H9 (cell line): ENCODE measurements around the gene NYAP2. TPM values are rescaled to one million over a fixed set of nuclear protein-coding genes. Genes with fewer than 3 reads are reported as not detected.

Experiments
- DNase-seq: peaks from one replicate; pipeline ENCODE4 v3.0.0-alpha.2; 2017
- H2AFZ ChIP-seq: one replicate; pipeline ENCODE4 v1.6.1; 2013; ENCODE audit warnings: mild to moderate bottlenecking, low read length, control low read depth, moderate library complexity
- H2AK5ac ChIP-seq: 2 replicates; pipeline ENCODE4 v1.6.1; 2013; ENCODE audit warnings: low read length, control low read depth, mixed read lengths; ENCODE audit not compliant: insufficient read length
- H2BK120ac ChIP-seq: one replicate; pipeline ENCODE4 v1.6.1; 2013; ENCODE audit warnings: low read depth, mild to moderate bottlenecking, low read length, control low read depth, inconsistent platforms; ENCODE audit not compliant: poor library complexity, severe bottlenecking
- H2BK12ac ChIP-seq: 2 replicates; pipeline ENCODE4 v1.6.1; 2013; ENCODE audit warnings: low read length, control low read depth, mixed read lengths, low read depth; ENCODE audit not compliant: insufficient read length
- H2BK15ac ChIP-seq: 2 replicates; pipeline ENCODE4 v1.6.1; 2013; ENCODE audit warnings: low read depth, low read length, control low read depth
- H2BK20ac ChIP-seq: one replicate; pipeline ENCODE4 v1.6.1; 2013; ENCODE audit warnings: low read depth, mild to moderate bottlenecking, low read length, control low read depth, inconsistent platforms; ENCODE audit not compliant: poor library complexity, severe bottlenecking
- H2BK5ac ChIP-seq: 2 replicates; pipeline ENCODE4 v1.6.1; 2013; ENCODE audit warnings: low read length, control low read depth, mixed read lengths; ENCODE audit not compliant: insufficient read length
- H3K14ac ChIP-seq: 2 replicates; pipeline ENCODE4 v1.6.1; 2013; ENCODE audit warnings: low read length, control low read depth; ENCODE audit not compliant: insufficient read depth
- H3K18ac ChIP-seq: 2 replicates; pipeline ENCODE4 v1.6.1; 2013; ENCODE audit warnings: low read depth, mild to moderate bottlenecking, mixed read lengths, low read length, control low read depth; ENCODE audit not compliant: insufficient read length
- H3K23ac ChIP-seq: 2 replicates; pipeline ENCODE4 v1.6.1; 2013; ENCODE audit warnings: low read length, control low read depth, mixed read lengths, low read depth; ENCODE audit not compliant: insufficient read length
- H3K23me2 ChIP-seq: 2 replicates; pipeline ENCODE4 v1.6.1; 2013; ENCODE audit warnings: low read depth, mild to moderate bottlenecking, mixed read lengths, low read length, control low read depth; ENCODE audit not compliant: insufficient read length, poor library complexity, severe bottlenecking
- H3K27ac ChIP-seq: 2 replicates; pipeline ENCODE4 v1.5.1; 2013; ENCODE audit warnings: low read length, control low read depth, mixed read lengths, low read depth; ENCODE audit not compliant: insufficient read length
- H3K27me3 ChIP-seq: 2 replicates; pipeline ENCODE4 v1.6.1; 2013; ENCODE audit warnings: low read length, control low read depth, inconsistent platforms; ENCODE audit not compliant: insufficient read depth
- H3K4ac ChIP-seq: 2 replicates; pipeline ENCODE4 v1.6.1; 2013; ENCODE audit warnings: low read depth, mild to moderate bottlenecking, control low read depth, inconsistent platforms, low read length, moderate library complexity
- H3K4me1 ChIP-seq: 2 replicates; pipeline ENCODE4 v1.6.1; 2013; ENCODE audit warnings: low read length, control low read depth, inconsistent platforms; ENCODE audit not compliant: insufficient read depth
- H3K4me2 ChIP-seq: 2 replicates; pipeline ENCODE4 v1.6.1; 2013; ENCODE audit warnings: low read length, control low read depth, mixed read lengths; ENCODE audit not compliant: insufficient read length, insufficient read depth
- H3K56ac ChIP-seq: 2 replicates; pipeline ENCODE4 v1.6.1; 2013; ENCODE audit warnings: low read depth, mild to moderate bottlenecking, mixed read lengths, low read length, control low read depth; ENCODE audit not compliant: insufficient read length
- H3K79me1 ChIP-seq: 2 replicates; pipeline ENCODE4 v1.6.1; 2013; ENCODE audit warnings: low read depth, mild to moderate bottlenecking, moderate library complexity, low read length, control low read depth, inconsistent platforms; ENCODE audit not compliant: insufficient read depth, poor library complexity, severe bottlenecking
- H3K79me2 ChIP-seq: 2 replicates; pipeline ENCODE4 v1.6.1; 2013; ENCODE audit warnings: low read length, control low read depth, inconsistent platforms; ENCODE audit not compliant: insufficient read depth
- H3K9ac ChIP-seq: 2 replicates; pipeline ENCODE4 v1.6.1; 2013; ENCODE audit warnings: low read length, control low read depth, mixed read lengths; ENCODE audit not compliant: insufficient read length; ENCODE audit errors: extremely low read depth
- H3K9me3 ChIP-seq: one replicate; pipeline ENCODE4 v1.6.1; 2013; ENCODE audit warnings: low read depth, low read length, inconsistent platforms; ENCODE audit not compliant: control insufficient read depth
- H3T11ph ChIP-seq: one replicate; pipeline ENCODE4 v1.6.1; 2013; ENCODE audit warnings: mild to moderate bottlenecking, low read length, control low read depth, inconsistent platforms
- H4K20me1 ChIP-seq: one replicate; pipeline ENCODE4 v1.6.1; 2013; ENCODE audit not compliant: control insufficient read depth, insufficient read length, insufficient read depth
- H4K5ac ChIP-seq: 2 replicates; pipeline ENCODE4 v1.6.1; 2013; ENCODE audit warnings: low read depth, mild to moderate bottlenecking, mixed read lengths, low read length, control low read depth; ENCODE audit not compliant: insufficient read length
- H4K8ac ChIP-seq: replicated peaks from 2 replicates; pipeline ENCODE4 v1.6.1; 2013; ENCODE audit warnings: low read length, control low read depth, mixed read lengths, low read depth; ENCODE audit not compliant: insufficient read length
- H4K91ac ChIP-seq: 2 replicates; pipeline ENCODE4 v1.6.1; 2013; ENCODE audit warnings: low read depth, mild to moderate bottlenecking, moderate library complexity, mixed read lengths, low read length, control low read depth; ENCODE audit not compliant: insufficient read length
- H3K27ac Mint-ChIP-seq, 3 experiments: 2 replicates in 2 of 3; 3 replicates in 1 of 3; pipeline ENCODE4 v1.8.0; 2020 to 2021; ENCODE audit warnings: mixed read lengths in 3 of 3, mild to moderate bottlenecking in 1 of 3, moderate library complexity in 1 of 3
- H3K27me3 Mint-ChIP-seq: 2 replicates; pipeline ENCODE4 v1.8.0; 2021; ENCODE audit warnings: low read depth, mild to moderate bottlenecking, moderate library complexity, mixed read lengths
- H3K36me3 Mint-ChIP-seq, 3 experiments: 2 replicates in 2 of 3; 3 replicates in 1 of 3; pipeline ENCODE4 v1.8.0; 2020 to 2021; ENCODE audit warnings: low read depth in 3 of 3, mixed read lengths in 3 of 3; ENCODE audit not compliant: insufficient read depth in 1 of 3
- H3K4me1 Mint-ChIP-seq, 2 experiments: 2 replicates each; pipeline ENCODE4 v1.8.0; 2020; ENCODE audit warnings: mixed read lengths in 2 of 2
- H3K4me3 Mint-ChIP-seq, 2 experiments: 2 replicates in 1 of 2; 3 replicates in 1 of 2; pipeline ENCODE4 v1.8.0; 2020 to 2021; ENCODE audit warnings: mild to moderate bottlenecking in 2 of 2, mixed read lengths in 2 of 2, moderate library complexity in 1 of 2
- H3K9me3 Mint-ChIP-seq, 2 experiments: 2 replicates in 1 of 2; 3 replicates in 1 of 2; pipeline ENCODE4 v1.8.0; 2020; ENCODE audit warnings: mild to moderate bottlenecking in 2 of 2, mixed read lengths in 2 of 2, moderate library complexity in 1 of 2
- CTCF ChIP-seq: fragments of 200-600 bp; sonication (generic); conservative IDR thresholded peaks from 3 replicates; pipeline ENCODE4 v1.8.0; 2021; ENCODE audit warnings: antibody characterized with exemption, mild to moderate bottlenecking
- WGBS: extraction: QIAGEN DNeasy Blood & Tissue Kit; methylation state at CpG from one replicate; pipeline ENCODE4 v1.1.7; 2013; ENCODE audit warnings: missing lambda C conversion rate, low lambda C conversion rate, mixed read lengths; ENCODE audit not compliant: insufficient read length; ENCODE audit errors: extremely low coverage; 5-methylcytosine and 5-hydroxymethylcytosine counted together
- total RNA-seq: library from RNA; stranded (reverse); gene quantifications from 2 replicates; pipeline ENCODE4 v1.2.1, GENCODE V29; 2021

The NYAP2 gene
- total RNA-seq, 1 experiment from 2014 or later: not detected

- H3K23ac ChIP-seq: no peak overlapping the region
- Mint-ChIP-seq H3K4me1 (peaks cover 31 to 34% of the 10 kb centered on the region in 2 experiments), H3K27me3 (peaks cover 1% of the 10 kb centered on the region), H3K4me3 (no peak overlapping the region), H3K36me3 (peaks cover 0 to 12% (median 0%) of the 10 kb centered on the region in 3 experiments; a peak in 2 of 7 replicates), H3K27ac (no peak overlapping the region), H3K9me3 (peaks cover 0 to 8% of the 10 kb centered on the region in 2 experiments; a peak in 2 of 5 replicates)
- H4K91ac ChIP-seq: no peak overlapping the region
- no peak overlapping the region for H2BK12ac ChIP-seq
- no peak overlapping the region for H3K9ac ChIP-seq
- no peak overlapping the region for H3K18ac ChIP-seq
- H2BK20ac ChIP-seq: no peak overlapping the region
- no peak overlapping the region for H2BK5ac ChIP-seq
- no peaks in the 10 kb centered on the region for H4K20me1 ChIP-seq
- no peak overlapping the region for H2AFZ ChIP-seq
- H2BK15ac ChIP-seq: no peak overlapping the region
- H4K8ac ChIP-seq: no peak overlapping the region
- H3K27me3 ChIP-seq: no peaks in the 10 kb centered on the region
- H3K9me3 ChIP-seq: no peaks in the 10 kb centered on the region
- H3T11ph ChIP-seq: no peak overlapping the region
- H2AK5ac ChIP-seq: no peak overlapping the region
- no peaks in the 10 kb centered on the region for H3K23me2 ChIP-seq
- no peak overlapping the region for H2BK120ac ChIP-seq
- H3K79me2 ChIP-seq: no peaks in the 10 kb centered on the region
- TF ChIP-seq CTCF: no peak
- no peak overlapping the region for H3K4ac ChIP-seq
- peaks cover 3% of the 10 kb centered on the region; the same call in 1 of the 2 replicates for H3K4me1 ChIP-seq
- DNase-seq: no peak
- H4K5ac ChIP-seq: no peak overlapping the region
- WGBS: no CpG with 5 or more reads among the region's 1 CpG
- no peak overlapping the region for H3K56ac ChIP-seq
- H3K79me1 ChIP-seq: no peaks in the 10 kb centered on the region
- no peak overlapping the region for H3K4me2 ChIP-seq
- H3K27ac ChIP-seq: no peak overlapping the region
- H3K14ac ChIP-seq: no peak overlapping the region
These were observed 63.9 kb downstream of the NYAP2 start for GRCh38 chr2:225463449-225463848.
